Measurements from ENCODE around the gene DCST1.

The DCST1 gene

GRCh38 chr1:155075535-155075934 is 41.9 kb downstream of the DCST1 start:
- DNase-seq (ENCODE audit: low spot score): no peak

- no peak for DNase-seq (ENCODE audit: low spot score)
Measured at GRCh38 chr1:155076371-155076770, 42.7 kb downstream of the DCST1 start.

- no peak for DNase-seq (ENCODE audit: low spot score)
Measured at GRCh38 chr1:155077346-155077745, 43.7 kb downstream of the DCST1 start.

- DNase-seq (ENCODE audit: low spot score): no peak
Measured at GRCh38 chr1:155077758-155078445, 44.3 kb downstream of the DCST1 start.

- peak; percentile 97 for DNase-seq (ENCODE audit: low spot score)
Measured at GRCh38 chr1:155078469-155079209, 45.0 kb downstream of the DCST1 start, which contains the start of gene EFNA3. Gene EFNA3, plus strand, starts transcription at chr1:155078837. Its CDS starts 105 bp downstream, at chr1:155078942.

GRCh38 chr1:155079210-155079486 is 45.5 kb downstream of the DCST1 start:
- no peak for DNase-seq (ENCODE audit: low spot score)

GRCh38 chr1:155079487-155080311 is 46.1 kb downstream of the DCST1 start:
- DNase-seq (ENCODE audit: low spot score): peak; percentile 52

GRCh38 chr1:155080312-155081228 is 46.9 kb downstream of the DCST1 start:
- peak; percentile 82 for DNase-seq (ENCODE audit: low spot score)

- no peak for DNase-seq (ENCODE audit: low spot score)
Measured at GRCh38 chr1:155081472-155082300, 48.1 kb downstream of the DCST1 start.

GRCh38 chr1:155082301-155083051 is 48.9 kb downstream of the DCST1 start:
- DNase-seq (ENCODE audit: low spot score): no peak

- no peak for DNase-seq (ENCODE audit: low spot score)
Measured at GRCh38 chr1:155083052-155083541, 49.5 kb downstream of the DCST1 start.

- no peak for DNase-seq (ENCODE audit: low spot score)
Measured at GRCh38 chr1:155083865-155084721, 50.5 kb downstream of the DCST1 start.

GRCh38 chr1:155084722-155085503 is 51.3 kb downstream of the DCST1 start:
- peak; percentile 96 for DNase-seq (ENCODE audit: low spot score)

- no peak for DNase-seq (ENCODE audit: low spot score)
Measured at GRCh38 chr1:155085504-155086127, 52.0 kb downstream of the DCST1 start.

- DNase-seq (ENCODE audit: low spot score): peak; percentile 90
Measured at GRCh38 chr1:155086128-155086741, 52.6 kb downstream of the DCST1 start.

GRCh38 chr1:155086856-155087535 is 53.4 kb downstream of the DCST1 start:
- DNase-seq (ENCODE audit: low spot score): peak; percentile 60

Data from HuH-7 (cell line).